GM19099 (cell line): ENCODE results near the gene RABGGTA.

Source experiments
- POLR2A ChIP-seq: IDR thresholded peaks from 3 replicates; pipeline ENCODE4 v1.6.1; 2011; ENCODE audit warnings: low read depth; ENCODE audit not compliant: insufficient read length; ENCODE audit errors: extremely low read depth

RABGGTA gene

GRCh38 chr14:24261256-24261968 is 10.0 kb downstream of the RABGGTA start:
- TF ChIP-seq POLR2A = no peak

GRCh38 chr14:24260780-24261157 is 10.6 kb downstream of the RABGGTA start:
- no peak for TF ChIP-seq POLR2A

- no peak for TF ChIP-seq POLR2A
Measured at GRCh38 chr14:24260026-24260779, 11.2 kb downstream of the RABGGTA start.

GRCh38 chr14:24259282-24260025 is 11.9 kb downstream of the RABGGTA start:
- TF ChIP-seq POLR2A = no peak

- TF ChIP-seq POLR2A = no peak
Measured at GRCh38 chr14:24258548-24259265, 12.7 kb downstream of the RABGGTA start.

- TF ChIP-seq POLR2A = no peak
Measured at GRCh38 chr14:24258119-24258518, 13.3 kb downstream of the RABGGTA start.

- no peak for TF ChIP-seq POLR2A
Measured at GRCh38 chr14:24256960-24257359, 14.4 kb downstream of the RABGGTA start.

GRCh38 chr14:24255931-24256711 is 15.3 kb downstream of the RABGGTA start:
- TF ChIP-seq POLR2A = no peak

- no peak for TF ChIP-seq POLR2A
Measured at GRCh38 chr14:24255438-24255837, 16.0 kb downstream of the RABGGTA start.

GRCh38 chr14:24254630-24255392 is 16.6 kb downstream of the RABGGTA start:
- TF ChIP-seq POLR2A = no peak

- TF ChIP-seq POLR2A = no peak
Measured at GRCh38 chr14:24253936-24254335, 17.5 kb downstream of the RABGGTA start.

- TF ChIP-seq POLR2A = no peak
Measured at GRCh38 chr14:24252289-24253124, 18.9 kb downstream of the RABGGTA start.

- no peak for TF ChIP-seq POLR2A
Measured at GRCh38 chr14:24251880-24252288, 19.5 kb downstream of the RABGGTA start.
